Fibroblast of pulmonary artery (primary cell): ENCODE measurements around the gene CSGALNACT2.

Experiments used
- DNase-seq: peaks from one replicate; pipeline ENCODE4 v3.0.0-alpha.2; 2010; ENCODE audit warnings: low read depth
- H3K4me3 ChIP-seq: replicated peaks from 2 replicates; pipeline ENCODE4 v1.5.1; 2011; ENCODE audit warnings: low read depth, mild to moderate bottlenecking, control low read depth, low read length, moderate library complexity
- CTCF ChIP-seq: IDR thresholded peaks from 2 replicates; pipeline ENCODE4 v1.5.1; 2011; ENCODE audit warnings: mild to moderate bottlenecking, control low read depth, low read length, inconsistent platforms; ENCODE audit errors: missing control alignments

CSGALNACT2 gene

GRCh38 chr10:43198682-43199005, 60.4 kb downstream of the CSGALNACT2 start:
- DNase-seq, result no peak
- TF ChIP-seq CTCF, result no peak
- H3K4me3 ChIP-seq, result no peak overlapping the region

- no peak overlapping the region for H3K4me3 ChIP-seq
- no peak for DNase-seq
Measured at GRCh38 chr10:43199088-43199683, 60.9 kb downstream of the CSGALNACT2 start.

GRCh38 chr10:43199684-43200537, 61.7 kb downstream of the CSGALNACT2 start:
- no peak overlapping the region for H3K4me3 ChIP-seq
- TF ChIP-seq CTCF, result no peak
- no peak for DNase-seq

More at GRCh38 chr10:43199088-43199683, 60.9 kb downstream of the CSGALNACT2 start:
- TF ChIP-seq CTCF, result no peak

- no peak for DNase-seq
- TF ChIP-seq CTCF, result no peak
- no peak overlapping the region for H3K4me3 ChIP-seq
Measured at GRCh38 chr10:43200538-43201390, 62.5 kb downstream of the CSGALNACT2 start.

GRCh38 chr10:43201545-43202131, 63.4 kb downstream of the CSGALNACT2 start:
- H3K4me3 ChIP-seq, result no peak overlapping the region
- no peak for TF ChIP-seq CTCF
- DNase-seq, result no peak

GRCh38 chr10:43202224-43202656, 64.0 kb downstream of the CSGALNACT2 start:
- peak overlapping the region; percentile 49 for H3K4me3 ChIP-seq
- peak; percentile 73 for TF ChIP-seq CTCF
- DNase-seq, result peak; percentile 16
